K562 (cell line): Measurements from ENCODE around the gene S100A10.

Source experiments
- CREB3L1 ChIP-seq: fragments of 450-650 bp; IDR thresholded peaks from 2 replicates; pipeline ENCODE4 v1.6.1; 2014; ENCODE audit warnings: low read depth, mild to moderate bottlenecking, moderate library complexity, borderline replicate concordance
- E2F1 ChIP-seq: sonication (generic); formaldehyde crosslinking; IDR thresholded peaks from 2 replicates; pipeline ENCODE4 v1.8.1; 2023; ENCODE audit warnings: mild to moderate bottlenecking, missing genetic modification reagents, moderate library complexity
- FOXM1 ChIP-seq, 2 experiments: fragments of 450-650 bp in 1 of 2; sonication (generic) in 1 of 2; formaldehyde crosslinking in 1 of 2; IDR thresholded peaks; 2 replicates each; pipeline versions ENCODE4 v1.6.1 to v1.9.0; 2017 to 2022; ENCODE audit warnings: low read depth in 2 of 2, mild to moderate bottlenecking in 2 of 2, missing genetic modification reagents in 1 of 2, moderate library complexity in 1 of 2
- POLR2A ChIP-seq: fragments of 450-650 bp; conservative IDR thresholded peaks from 2 replicates; pipeline ENCODE4 v1.6.1; 2016
- RBM14 ChIP-seq: fragments of 200-400 bp; formaldehyde crosslinking; IDR thresholded peaks from 2 replicates; pipeline ENCODE4 v1.6.1; 2018; ENCODE audit warnings: low read depth, mild to moderate bottlenecking, low read length, moderate library complexity, borderline replicate concordance; ENCODE audit not compliant: insufficient read depth
- SPI1 ChIP-seq: IDR thresholded peaks from 2 replicates; pipeline ENCODE4 v1.6.1; 2011; ENCODE audit warnings: low read depth, low read length, control low read depth, borderline replicate concordance
- TBL1XR1 ChIP-seq, 2 experiments: IDR thresholded peaks; 2 replicates each; pipeline ENCODE4 v1.6.1; 2012; ENCODE audit warnings: improper control_type of control experiment in 2 of 2, low read length in 2 of 2, mild to moderate bottlenecking in 1 of 2
- ZNF263 ChIP-seq: sonication (generic); formaldehyde crosslinking; IDR thresholded peaks from 2 replicates; pipeline ENCODE4 v1.8.0; 2022; ENCODE audit warnings: mild to moderate bottlenecking, missing genetic modification reagents, borderline replicate concordance

GRCh38 chr1:152003846-152004442 is 10.3 kb upstream of the S100A10 start:
- TF ChIP-seq FOXM1 (IDR thresholded peaks at IDR 0.05; ENCODE audit: low read depth) = no peak
- no peak for TF ChIP-seq FOXM1 (CRISPR knock-in tag; IDR thresholded peaks at IDR 0.05; ENCODE audit: low read depth)
- TF ChIP-seq E2F1 (CRISPR knock-in tag) = no peak
- TF ChIP-seq TBL1XR1 (IDR thresholded peaks at IDR 0.05; ENCODE audit: low read length in 2 of 2) = no peak
- no peak for TF ChIP-seq ZNF263 (CRISPR knock-in tag)
- no peak for TF ChIP-seq CREB3L1
- TF ChIP-seq RBM14 = no peak
- TF ChIP-seq SPI1 = no peak
- no peak for TF ChIP-seq POLR2A
